IPS-20b (cell line): ENCODE measurements around the gene NACA2.
"Not testable (repeated sequence)": the region's sequence is repeated elsewhere in the genome, so short reads cannot be mapped to it uniquely, and the experiment has no call there.

Experiments
- H3K27ac ChIP-seq: one replicate; pipeline ENCODE4 v1.5.1; 2013; ENCODE audit warnings: low read length
- H3K27me3 ChIP-seq: 2 replicates; pipeline ENCODE4 v1.6.1; 2013; ENCODE audit warnings: mild to moderate bottlenecking, low read length, inconsistent platforms; ENCODE audit not compliant: insufficient read depth
- H3K36me3 ChIP-seq: 2 replicates; pipeline ENCODE4 v1.6.1; 2013; ENCODE audit warnings: low read depth, mild to moderate bottlenecking, inconsistent platforms, low read length, moderate library complexity; ENCODE audit not compliant: insufficient read depth
- H3K4me1 ChIP-seq: 2 replicates; pipeline ENCODE4 v1.6.1; 2013; ENCODE audit warnings: mild to moderate bottlenecking, control low read depth, inconsistent platforms, low read length, moderate library complexity; ENCODE audit not compliant: insufficient read depth
- H3K4me3 ChIP-seq: 2 replicates; pipeline ENCODE4 v1.5.1; 2013; ENCODE audit warnings: mild to moderate bottlenecking, low read length, inconsistent platforms
- H3K9ac ChIP-seq: 2 replicates; pipeline ENCODE4 v1.6.1; 2013; ENCODE audit warnings: low read depth, mild to moderate bottlenecking, inconsistent platforms, low read length, moderate library complexity
- H3K9me3 ChIP-seq: 2 replicates; pipeline ENCODE4 v1.6.1; 2013; ENCODE audit warnings: mild to moderate bottlenecking, low read depth, low read length, inconsistent platforms; ENCODE audit not compliant: insufficient read depth

The NACA2 gene

DNA sequence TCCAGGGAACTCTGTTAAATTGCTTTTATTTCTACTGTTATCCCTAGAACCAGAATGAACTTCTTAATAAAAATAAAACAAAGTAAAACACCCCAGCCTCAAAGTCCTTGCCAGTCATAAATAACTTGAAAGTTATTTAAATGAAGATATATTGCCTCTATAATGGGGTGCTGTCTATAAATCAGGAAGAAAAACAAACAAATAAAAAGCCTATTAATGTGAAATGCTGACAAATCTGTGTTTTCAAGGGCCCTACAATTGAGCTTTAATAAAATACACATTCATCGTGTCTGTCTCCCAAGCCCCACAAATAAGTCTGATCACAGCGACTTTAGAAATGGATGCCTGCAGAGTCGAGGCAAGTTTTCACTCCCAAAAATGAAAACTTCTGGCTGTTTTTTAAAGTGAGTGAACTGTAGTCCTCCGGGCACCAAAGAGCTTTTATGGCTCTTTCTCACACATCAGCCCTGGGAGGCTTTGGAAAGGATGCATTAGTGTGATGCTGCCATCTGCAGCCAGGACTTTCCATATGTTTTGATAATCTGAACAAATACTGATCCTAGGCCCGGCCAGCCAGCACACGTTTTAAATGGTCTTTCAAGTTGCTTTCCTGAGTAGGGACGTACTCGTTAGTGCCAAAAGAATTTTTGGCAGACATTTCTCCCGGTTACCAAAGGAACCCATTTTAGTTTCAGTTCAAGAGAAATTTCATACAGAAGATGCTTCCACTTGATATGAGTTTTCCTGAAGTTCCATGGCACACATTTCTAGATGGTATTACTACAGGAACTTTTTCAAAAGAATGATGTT is 16.3 kb downstream of the NACA2 start:
- Histone ChIP-seq H3K9ac (no peak overlapping the region), H3K4me3 (no peak overlapping the region)

DNA sequence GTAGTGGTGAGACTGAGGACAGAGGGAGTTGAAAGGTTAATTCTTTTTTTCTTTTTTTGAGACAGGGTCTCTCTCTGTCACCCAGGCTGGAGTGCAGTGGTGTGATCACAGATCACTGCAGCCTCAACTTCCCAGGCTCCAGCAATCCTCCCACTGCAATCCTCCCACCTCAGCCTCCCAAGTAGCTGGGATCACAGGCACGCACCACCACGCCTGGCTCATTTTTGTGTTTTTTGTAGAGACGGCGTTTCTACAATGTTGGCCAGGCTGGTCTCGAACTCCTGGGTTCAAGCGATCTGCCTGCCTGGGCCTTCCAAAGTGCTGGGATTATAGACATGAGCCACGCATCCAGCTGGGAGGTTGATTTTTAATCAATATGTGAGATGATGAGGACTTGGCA is 18.5 kb downstream of the NACA2 start:
- not testable (repeated sequence) for H3K4me1 ChIP-seq, H3K9ac ChIP-seq, H3K36me3 ChIP-seq, H3K4me3 ChIP-seq, H3K27me3 ChIP-seq, H3K9me3 ChIP-seq, H3K27ac ChIP-seq

More for the DNA sequence above, 16.3 kb downstream of the NACA2 start:
- H3K27me3 ChIP-seq = no peaks in the 10 kb centered on the region
- peaks cover 9% of the 10 kb centered on the region for H3K9me3 ChIP-seq
- no peaks in the 10 kb centered on the region for H3K36me3 ChIP-seq
- no peaks in the 10 kb centered on the region for H3K4me1 ChIP-seq
- no peak overlapping the region for H3K27ac ChIP-seq

DNA sequence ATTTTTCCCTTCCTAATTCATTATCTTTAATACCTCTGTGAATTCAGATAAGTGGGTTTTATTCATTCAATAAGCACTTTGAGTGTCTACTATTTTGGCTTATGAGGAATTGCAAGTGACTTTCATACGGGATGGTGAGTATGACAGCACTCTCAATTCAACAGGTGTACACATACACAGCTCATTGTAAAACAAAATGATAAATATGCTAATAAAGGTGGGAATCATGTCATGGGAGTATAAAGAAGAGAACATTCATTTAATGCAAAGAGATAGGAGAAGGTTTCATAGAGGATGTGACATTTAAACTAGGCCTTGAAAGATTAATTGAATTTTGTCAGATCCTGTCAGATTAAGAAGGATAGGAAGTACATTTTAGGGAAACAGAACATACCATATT is 19.4 kb downstream of the NACA2 start:
- Histone ChIP-seq H3K27ac (no peak overlapping the region), H3K27me3 (no peaks in the 10 kb centered on the region), H3K9ac (no peak overlapping the region), H3K4me3 (no peak overlapping the region), H3K36me3 (no peaks in the 10 kb centered on the region), H3K9me3 (peaks cover 9% of the 10 kb centered on the region), H3K4me1 (no peaks in the 10 kb centered on the region)

DNA sequence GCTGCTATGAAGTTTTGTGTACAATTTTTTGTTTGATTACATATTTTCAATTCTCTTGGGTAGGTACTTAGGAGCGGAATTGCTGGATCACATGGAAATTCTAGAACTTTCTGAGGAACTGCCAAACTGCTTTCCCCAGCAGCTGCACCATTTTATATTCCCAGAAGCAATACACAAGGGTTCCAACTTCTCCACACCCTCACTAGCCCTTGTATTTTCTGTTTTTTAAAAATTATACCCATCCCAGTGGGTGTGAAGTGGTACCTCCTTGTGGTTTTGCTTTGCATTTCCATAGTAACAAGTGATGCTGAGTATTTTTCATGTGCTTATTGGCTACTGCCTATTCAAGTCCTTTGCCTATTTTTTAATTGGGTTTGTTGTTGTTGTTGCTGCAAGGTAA is 20.9 kb downstream of the NACA2 start:
- Histone ChIP-seq H3K9ac (no peak overlapping the region), H3K4me1 (no peaks in the 10 kb centered on the region), H3K27ac (no peak overlapping the region), H3K27me3 (no peaks in the 10 kb centered on the region), H3K36me3 (no peaks in the 10 kb centered on the region), H3K9me3 (peaks cover 9% of the 10 kb centered on the region), H3K4me3 (no peak overlapping the region)

DNA sequence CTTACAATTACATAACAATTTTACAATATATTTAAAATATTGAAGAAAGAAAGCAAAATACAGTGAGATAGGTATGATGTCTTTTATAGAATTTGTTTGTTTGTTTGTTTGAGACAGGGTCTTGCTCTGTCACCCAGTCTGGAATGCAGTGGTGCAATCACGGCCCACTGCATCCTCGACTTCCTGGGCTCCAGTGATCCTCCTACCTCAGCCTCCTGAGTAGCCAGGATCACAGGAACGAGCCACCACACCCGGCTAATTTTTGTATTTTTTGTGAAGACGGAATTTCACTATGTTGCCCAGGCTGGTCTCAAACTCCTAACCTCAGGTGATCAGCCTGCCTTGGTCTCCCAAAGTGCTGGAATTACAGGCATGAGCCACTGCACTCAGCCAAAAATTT is 21.5 kb downstream of the NACA2 start:
- H3K9ac ChIP-seq, H3K36me3 ChIP-seq, H3K27ac ChIP-seq, H3K4me1 ChIP-seq, H3K4me3 ChIP-seq, H3K9me3 ChIP-seq, H3K27me3 ChIP-seq: not testable (repeated sequence)

DNA sequence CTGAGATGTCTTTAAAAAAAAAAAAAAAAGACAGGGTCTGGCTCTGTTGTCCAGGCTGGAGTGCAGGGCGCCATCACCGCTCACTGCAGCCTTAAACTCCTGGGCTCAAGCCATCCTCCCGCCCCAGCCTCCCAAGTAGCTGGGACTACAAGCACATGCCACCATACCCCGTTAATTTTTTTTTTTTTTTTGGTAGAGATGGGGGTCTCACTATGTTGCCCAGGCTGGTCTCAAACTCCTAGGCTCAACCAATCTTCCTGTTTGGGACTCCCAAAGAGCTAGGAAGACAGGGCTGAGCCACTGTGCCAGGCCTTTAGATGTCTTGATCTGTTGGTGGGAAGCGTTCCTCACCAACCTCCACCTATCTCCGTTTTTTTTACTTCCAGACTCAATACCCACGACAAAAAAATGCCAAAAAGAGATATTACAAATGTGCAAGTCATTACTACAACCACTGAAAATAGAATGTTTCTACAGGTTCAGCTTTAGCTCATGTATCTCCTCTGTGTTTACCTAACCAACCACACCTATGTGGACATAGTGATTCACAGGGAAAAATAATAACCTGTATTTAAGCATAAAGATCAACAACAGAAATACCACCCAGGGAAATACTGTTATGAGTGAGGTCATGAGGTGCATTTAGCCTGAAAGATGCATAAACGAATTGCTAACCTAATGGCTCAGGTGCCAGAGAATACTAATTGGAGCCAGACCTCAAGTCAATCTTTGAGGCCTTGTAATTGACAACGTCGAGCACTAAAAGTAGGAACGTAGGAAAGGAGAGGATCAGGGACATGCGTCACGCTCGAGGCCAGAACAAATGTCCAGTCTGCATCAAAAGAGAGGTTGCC is 22.6 kb downstream of the NACA2 start:
- no peaks in the 10 kb centered on the region for H3K27me3 ChIP-seq
- no peaks in the 10 kb centered on the region for H3K4me1 ChIP-seq
- no peak overlapping the region for H3K9ac ChIP-seq
- no peak overlapping the region for H3K4me3 ChIP-seq
- H3K27ac ChIP-seq = no peak overlapping the region
- peaks cover 9% of the 10 kb centered on the region for H3K9me3 ChIP-seq
- no peaks in the 10 kb centered on the region for H3K36me3 ChIP-seq

DNA sequence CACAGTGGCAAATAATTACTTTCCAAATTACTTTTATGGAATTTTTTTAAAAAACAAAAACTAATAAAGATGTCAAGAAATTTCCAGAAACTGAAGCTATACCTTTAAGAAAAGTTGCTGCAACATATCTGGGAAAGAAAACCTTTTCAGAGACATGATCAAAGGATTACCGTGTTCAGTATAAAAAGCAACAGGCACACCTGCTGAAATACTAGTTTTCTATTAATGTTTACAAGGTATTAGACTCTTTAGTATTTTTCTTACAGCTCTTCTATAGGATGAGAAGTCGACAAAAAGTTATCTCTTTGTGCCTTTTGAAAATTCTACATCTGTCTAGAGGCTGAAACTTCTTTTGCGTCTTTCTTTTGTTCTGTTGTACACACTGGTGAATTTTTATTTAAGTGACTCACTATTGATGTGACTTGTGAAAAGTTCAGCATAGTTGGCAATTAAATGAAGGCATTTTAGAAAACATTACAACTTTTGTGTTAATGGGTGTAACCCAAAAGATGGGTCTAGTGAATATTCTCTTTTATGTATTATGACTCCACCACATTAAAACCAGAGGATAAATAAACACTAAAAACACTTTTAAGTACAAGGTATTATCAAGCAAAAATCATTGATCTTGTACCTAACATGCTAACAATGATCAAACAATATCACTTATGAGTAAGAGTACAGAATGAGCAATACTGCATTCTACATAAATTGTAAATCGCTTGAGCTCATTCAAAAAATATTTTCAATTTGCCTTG is 23.8 kb downstream of the NACA2 start:
- H3K36me3 ChIP-seq = no peaks in the 10 kb centered on the region
- no peak overlapping the region for H3K9ac ChIP-seq
- no peak overlapping the region for H3K4me3 ChIP-seq
- no peaks in the 10 kb centered on the region for H3K4me1 ChIP-seq
- no peaks in the 10 kb centered on the region for H3K27me3 ChIP-seq
- no peak overlapping the region for H3K27ac ChIP-seq
- peaks cover 9% of the 10 kb centered on the region for H3K9me3 ChIP-seq

DNA sequence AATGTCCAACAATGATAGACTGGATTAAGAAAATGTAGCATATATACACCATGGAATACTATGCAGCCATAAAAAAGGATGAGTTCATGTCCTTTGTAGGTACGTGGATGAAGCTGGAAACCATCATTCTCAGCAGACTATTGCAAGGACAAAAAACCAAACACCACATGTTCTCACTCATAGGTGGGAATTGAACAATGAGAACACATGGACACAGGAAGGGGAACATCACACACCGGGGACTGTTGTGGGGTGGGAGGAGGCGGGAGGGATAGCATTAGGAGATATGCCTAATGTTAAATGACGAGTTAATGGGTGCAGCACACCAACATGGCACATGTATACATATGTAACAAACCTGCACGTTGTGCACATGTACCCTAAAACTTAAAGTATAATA is 24.6 kb downstream of the NACA2 start:
- H3K27me3 ChIP-seq, H3K4me1 ChIP-seq, H3K27ac ChIP-seq, H3K36me3 ChIP-seq, H3K9me3 ChIP-seq, H3K4me3 ChIP-seq, H3K9ac ChIP-seq: not testable (repeated sequence)

DNA sequence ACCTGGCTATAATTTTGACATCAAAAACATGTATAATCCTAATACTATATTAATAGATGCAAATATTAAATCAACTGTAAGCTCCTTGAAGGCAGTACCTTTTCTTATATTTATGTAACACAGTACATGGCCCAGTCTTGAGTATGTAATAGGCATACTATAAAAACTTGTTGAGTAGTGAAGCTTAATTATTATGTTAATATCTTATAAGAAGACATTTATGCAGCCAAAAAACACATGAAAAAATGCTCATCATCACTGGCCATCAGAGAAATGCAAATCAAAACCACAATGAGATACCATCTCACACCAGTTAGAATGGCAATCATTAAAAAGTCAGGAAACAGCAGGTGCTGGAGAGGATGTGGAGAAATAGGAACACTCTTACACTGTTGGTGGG is 25.2 kb downstream of the NACA2 start:
- not testable (repeated sequence) for H3K9ac ChIP-seq, H3K27me3 ChIP-seq, H3K9me3 ChIP-seq, H3K4me1 ChIP-seq, H3K36me3 ChIP-seq, H3K4me3 ChIP-seq, H3K27ac ChIP-seq

DNA sequence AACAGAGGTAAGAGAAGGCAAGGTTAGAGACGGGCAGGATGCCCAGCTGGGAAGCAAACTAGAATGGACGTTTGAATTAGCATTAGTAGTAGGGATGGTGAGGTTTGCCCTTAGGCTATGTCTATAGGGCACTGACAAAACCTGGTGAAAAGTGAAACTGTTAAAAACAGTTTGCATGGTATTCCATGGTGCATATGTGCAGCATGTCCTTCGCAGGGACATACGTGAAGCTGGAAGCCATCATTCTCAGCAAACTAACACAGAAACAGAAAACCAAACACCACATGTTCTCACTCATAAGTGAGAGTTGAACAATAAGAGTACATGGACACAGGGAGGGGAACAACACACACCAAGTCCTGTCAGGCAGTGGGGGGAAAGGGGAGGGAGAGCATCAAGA is 25.8 kb downstream of the NACA2 start:
- H3K9me3 ChIP-seq = no peaks in the 10 kb centered on the region
- H3K4me1 ChIP-seq = no peaks in the 10 kb centered on the region
- H3K36me3 ChIP-seq = no peaks in the 10 kb centered on the region
- H3K4me3 ChIP-seq = no peak overlapping the region
- H3K27ac ChIP-seq = no peak overlapping the region
- no peak overlapping the region for H3K9ac ChIP-seq
- H3K27me3 ChIP-seq = no peaks in the 10 kb centered on the region

DNA sequence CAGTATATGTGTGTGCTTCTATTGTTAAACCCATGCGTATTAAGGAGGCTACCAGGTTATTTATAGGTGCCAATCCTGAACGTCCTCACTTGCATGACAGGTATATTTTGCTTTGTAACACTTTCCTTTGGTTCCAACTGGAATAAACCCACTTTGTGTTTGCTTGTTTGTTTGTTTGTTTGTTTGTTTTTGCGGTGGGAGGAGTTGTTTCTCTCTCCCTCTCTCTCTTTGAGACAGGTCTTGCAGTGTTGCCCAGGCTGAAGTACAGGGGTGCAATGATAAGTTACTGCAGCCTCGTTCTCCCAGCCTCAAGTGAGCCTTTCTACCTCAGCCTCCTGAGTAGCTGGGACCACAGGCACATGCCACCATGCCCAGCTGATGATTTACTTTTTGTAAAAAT is 28.7 kb downstream of the NACA2 start:
- Histone ChIP-seq H3K27me3 (no peaks in the 10 kb centered on the region), H3K9ac (no peak overlapping the region), H3K27ac (no peak overlapping the region), H3K36me3 (no peaks in the 10 kb centered on the region), H3K9me3 (no peaks in the 10 kb centered on the region), H3K4me1 (no peaks in the 10 kb centered on the region), H3K4me3 (no peak overlapping the region)
